Progenitor cell of endocrine pancreas (in vitro differentiated cells): ENCODE data around the gene CCBE1. TPM values are rescaled to one million over a fixed set of nuclear protein-coding genes. Genes with fewer than 3 reads are reported as not detected.

ENCODE experiments used
- DNase-seq: peaks from one replicate; pipeline ENCODE4 v3.0.0; 2021; ENCODE audit warnings: low spot score; ENCODE audit not compliant: unreplicated experiment
- H3K27ac Mint-ChIP-seq: 2 replicates; pipeline ENCODE4 v1.8.0; 2021; ENCODE audit warnings: mild to moderate bottlenecking, moderate library complexity, mixed read lengths
- H3K27me3 Mint-ChIP-seq: 2 replicates; pipeline ENCODE4 v1.8.0; 2021; ENCODE audit warnings: mixed read lengths
- H3K36me3 Mint-ChIP-seq: 2 replicates; pipeline ENCODE4 v1.8.0; 2022; ENCODE audit warnings: mixed read lengths; ENCODE audit not compliant: insufficient read depth
- H3K4me1 Mint-ChIP-seq: 2 replicates; pipeline ENCODE4 v1.8.0; 2021; ENCODE audit warnings: low read depth, mixed read lengths
- H3K4me3 Mint-ChIP-seq: 2 replicates; pipeline ENCODE4 v1.8.0; 2021; ENCODE audit warnings: low read depth, mild to moderate bottlenecking, moderate library complexity, mixed read lengths
- H3K9me3 Mint-ChIP-seq: 2 replicates; pipeline ENCODE4 v1.8.0; 2021; ENCODE audit warnings: low read depth, mixed read lengths
- CTCF ChIP-seq: fragments of 200-600 bp; sonication (generic); IDR thresholded peaks from one replicate; pipeline ENCODE4 v1.5.0; 2021; ENCODE audit warnings: antibody characterized with exemption, mild to moderate bottlenecking; ENCODE audit not compliant: unreplicated experiment
- total RNA-seq: library from RNA; stranded (reverse); gene quantifications from 2 replicates; pipeline ENCODE4 v1.2.1, GENCODE V29; 2021

CCBE1 gene
- total RNA-seq, 1 donor from 2014 or later = 1.2 TPM

GRCh38 chr18:59550174-59550516 is 147.1 kb downstream of the CCBE1 start:
- no peak for TF ChIP-seq CTCF
- Mint-ChIP-seq H3K27me3 (peaks cover 25% of the 10 kb centered on the region), H3K4me3 (no peak overlapping the region), H3K27ac (no peak overlapping the region), H3K9me3 (no peaks in the 10 kb centered on the region), H3K36me3 (no peaks in the 10 kb centered on the region), H3K4me1 (peaks cover 21% of the 10 kb centered on the region)
- no peak for DNase-seq

- Mint-ChIP-seq H3K4me3 (no peak overlapping the region), H3K4me1 (peaks cover 18% of the 10 kb centered on the region), H3K27ac (no peak overlapping the region), H3K9me3 (no peaks in the 10 kb centered on the region), H3K27me3 (peaks cover 26% of the 10 kb centered on the region), H3K36me3 (no peaks in the 10 kb centered on the region)
- no peak for TF ChIP-seq CTCF
- no peak for DNase-seq
These were observed 147.6 kb downstream of the CCBE1 start for GRCh38 chr18:59549503-59550173.

- no peaks in the 10 kb centered on the region for H3K9me3 Mint-ChIP-seq
- no peak for TF ChIP-seq CTCF
- DNase-seq = no peak
- no peak overlapping the region for H3K27ac Mint-ChIP-seq
- H3K4me3 Mint-ChIP-seq = no peak overlapping the region
- H3K4me1 Mint-ChIP-seq = peaks cover 9% of the 10 kb centered on the region
- no peaks in the 10 kb centered on the region for H3K36me3 Mint-ChIP-seq
- peaks cover 29% of the 10 kb centered on the region for H3K27me3 Mint-ChIP-seq
These were observed 149.5 kb downstream of the CCBE1 start for GRCh38 chr18:59547581-59548182.

GRCh38 chr18:59546188-59546587 is 151.0 kb downstream of the CCBE1 start:
- TF ChIP-seq CTCF = no peak
- H3K27ac Mint-ChIP-seq = no peak overlapping the region

GRCh38 chr18:59540780-59541179 is 156.4 kb downstream of the CCBE1 start:
- TF ChIP-seq CTCF = no peak
- no peak for DNase-seq
- peaks cover 23% of the 10 kb centered on the region for H3K27me3 Mint-ChIP-seq

More at GRCh38 chr18:59546188-59546587, 151.0 kb downstream of the CCBE1 start:
- Mint-ChIP-seq H3K27me3 (peaks cover 33% of the 10 kb centered on the region), H3K4me1 (peaks cover 9% of the 10 kb centered on the region), H3K4me3 (no peak overlapping the region), H3K9me3 (no peaks in the 10 kb centered on the region), H3K36me3 (no peaks in the 10 kb centered on the region)
- DNase-seq = no peak

More at GRCh38 chr18:59540780-59541179, 156.4 kb downstream of the CCBE1 start:
- Mint-ChIP-seq H3K27ac (no peak overlapping the region), H3K9me3 (no peaks in the 10 kb centered on the region), H3K4me3 (no peak overlapping the region), H3K36me3 (no peaks in the 10 kb centered on the region), H3K4me1 (no peaks in the 10 kb centered on the region)
